GM12878 (cell line): ENCODE data around the gene P2RX6.

ENCODE experiments used
- ATF7 ChIP-seq: fragments of 450-650 bp; IDR thresholded peaks from 2 replicates; pipeline ENCODE4 v1.6.1; 2016; ENCODE audit warnings: low read depth, mild to moderate bottlenecking
- CBFB ChIP-seq: IDR thresholded peaks from 2 replicates; pipeline ENCODE4 v1.6.1; 2016; ENCODE audit warnings: antibody characterized with exemption, low read depth
- CHD2 ChIP-seq: IDR thresholded peaks from 2 replicates; pipeline ENCODE4 v1.6.1; 2011; ENCODE audit warnings: low read depth, low read length, improper control_type of control experiment, borderline replicate concordance
- CTCF ChIP-seq, 3 experiments: IDR thresholded peaks in 2 of 3; conservative IDR thresholded peaks in 1 of 3; 2 replicates each; pipeline ENCODE4 v1.5.1; 2011; ENCODE audit warnings: low read depth in 3 of 3, low read length in 3 of 3, mild to moderate bottlenecking in 3 of 3, control low read depth in 2 of 3, moderate library complexity in 2 of 3, inconsistent platforms in 1 of 3, mixed read lengths in 1 of 3; ENCODE audit not compliant: control insufficient read depth in 2 of 3, insufficient read depth in 1 of 3; ENCODE audit errors: extremely low read depth in 1 of 3
- MLLT1 ChIP-seq: fragments of 450-650 bp; IDR thresholded peaks from 2 replicates; pipeline ENCODE4 v1.6.1; 2016; ENCODE audit warnings: mild to moderate bottlenecking
- MYC ChIP-seq: IDR thresholded peaks from 2 replicates; pipeline ENCODE4 v1.6.1; 2011; ENCODE audit warnings: mild to moderate bottlenecking, low read length, moderate library complexity, inconsistent platforms; ENCODE audit not compliant: insufficient read depth, insufficient replicate concordance, insufficient read length, severe bottlenecking
- PBX3 ChIP-seq: IDR thresholded peaks from 2 replicates; pipeline ENCODE4 v1.6.1; 2011; ENCODE audit warnings: mild to moderate bottlenecking, low read depth, low read length, moderate library complexity; ENCODE audit not compliant: insufficient replicate concordance
- POLR2A ChIP-seq: IDR thresholded peaks from 2 replicates; pipeline ENCODE4 v1.6.1; 2011; ENCODE audit warnings: low read depth, mild to moderate bottlenecking, low read length
- RUNX3 ChIP-seq: IDR thresholded peaks from 2 replicates; pipeline ENCODE4 v1.6.1; 2012; ENCODE audit warnings: low read length, inconsistent platforms
- ZNF384 ChIP-seq: IDR thresholded peaks from 2 replicates; pipeline ENCODE4 v1.6.1; 2012; ENCODE audit warnings: low read depth, mild to moderate bottlenecking, low read length, improper control_type of control experiment, borderline replicate concordance
- TF ChIP-seq, protein P1 (sequence below): fragments of 450-650 bp; formaldehyde crosslinking; IDR thresholded peaks from 2 replicates; pipeline ENCODE4 v1.4.0; 2020; ENCODE audit warnings: mild to moderate bottlenecking, moderate library complexity

- TF ChIP-seq CHD2 (no peak), ZNF384 (no peak), ATF7 (no peak), CBFB (no peak), MLLT1 (no peak), CTCF (IDR thresholded peaks at IDR 0.05 in 2 of 3, conservative IDR thresholded peaks at IDR 0.05 in 1 of 3; ENCODE audit: control insufficient read depth in 2 of 3, extremely low read depth in 1 of 3, insufficient read depth in 1 of 3, low read depth in 3 of 3, low read length in 3 of 3) (no peak), RUNX3 (no peak), PBX3 (no peak), POLR2A (no peak), MYC (no peak)
- TF ChIP-seq, protein P1, sequence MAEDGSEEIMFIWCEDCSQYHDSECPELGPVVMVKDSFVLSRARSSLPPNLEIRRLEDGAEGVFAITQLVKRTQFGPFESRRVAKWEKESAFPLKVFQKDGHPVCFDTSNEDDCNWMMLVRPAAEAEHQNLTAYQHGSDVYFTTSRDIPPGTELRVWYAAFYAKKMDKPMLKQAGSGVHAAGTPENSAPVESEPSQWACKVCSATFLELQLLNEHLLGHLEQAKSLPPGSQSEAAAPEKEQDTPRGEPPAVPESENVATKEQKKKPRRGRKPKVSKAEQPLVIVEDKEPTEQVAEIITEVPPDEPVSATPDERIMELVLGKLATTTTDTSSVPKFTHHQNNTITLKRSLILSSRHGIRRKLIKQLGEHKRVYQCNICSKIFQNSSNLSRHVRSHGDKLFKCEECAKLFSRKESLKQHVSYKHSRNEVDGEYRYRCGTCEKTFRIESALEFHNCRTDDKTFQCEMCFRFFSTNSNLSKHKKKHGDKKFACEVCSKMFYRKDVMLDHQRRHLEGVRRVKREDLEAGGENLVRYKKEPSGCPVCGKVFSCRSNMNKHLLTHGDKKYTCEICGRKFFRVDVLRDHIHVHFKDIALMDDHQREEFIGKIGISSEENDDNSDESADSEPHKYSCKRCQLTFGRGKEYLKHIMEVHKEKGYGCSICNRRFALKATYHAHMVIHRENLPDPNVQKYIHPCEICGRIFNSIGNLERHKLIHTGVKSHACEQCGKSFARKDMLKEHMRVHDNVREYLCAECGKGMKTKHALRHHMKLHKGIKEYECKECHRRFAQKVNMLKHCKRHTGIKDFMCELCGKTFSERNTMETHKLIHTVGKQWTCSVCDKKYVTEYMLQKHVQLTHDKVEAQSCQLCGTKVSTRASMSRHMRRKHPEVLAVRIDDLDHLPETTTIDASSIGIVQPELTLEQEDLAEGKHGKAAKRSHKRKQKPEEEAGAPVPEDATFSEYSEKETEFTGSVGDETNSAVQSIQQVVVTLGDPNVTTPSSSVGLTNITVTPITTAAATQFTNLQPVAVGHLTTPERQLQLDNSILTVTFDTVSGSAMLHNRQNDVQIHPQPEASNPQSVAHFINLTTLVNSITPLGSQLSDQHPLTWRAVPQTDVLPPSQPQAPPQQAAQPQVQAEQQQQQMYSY (CRISPR knock-in tag), result no peak
These were observed 28.6 kb upstream of the P2RX6 start for GRCh38 chr22:20986365-20986764.
